B cell (primary cell): ENCODE data around the gene TFPI2. TPM values are rescaled to one million over a fixed set of nuclear protein-coding genes. Genes with fewer than 3 reads are reported as not detected.

Experiments
- ATAC-seq: fragments of 200-7000 bp; cut with Tn5 transposase; one replicate; pipeline ENCODE4 v1.10.0; 2021; ENCODE audit warnings: low read depth, mild to moderate bottlenecking, moderate number of reproducible peaks, moderate library complexity
- CTCF ChIA-PET: fragments of 350-600 bp; sonication (Branson Sonifier 250); formaldehyde crosslinking; loops from one replicate; lab custom pipeline; 2021; ENCODE audit warnings: antibody characterized with exemption, inconsistent platforms; lab: Charles Lee
- POLR2A ChIA-PET: fragments of 350-600 bp; sonication (Branson Sonifier 250); formaldehyde crosslinking; loops from one replicate; lab custom pipeline; 2021; ENCODE audit warnings: antibody characterized with exemption; lab: Charles Lee
- DNase-seq: peaks from one replicate; pipeline ENCODE4 v3.0.0; 2013
- H2AFZ ChIP-seq: 2 replicates; pipeline ENCODE4 v1.6.1; 2012; ENCODE audit warnings: mild to moderate bottlenecking, low read depth, low read length; ENCODE audit not compliant: insufficient read depth, poor library complexity, severe bottlenecking
- H3K27ac ChIP-seq, 2 donors: 1 replicate in 1 of 2; 2 replicates in 1 of 2; pipeline ENCODE4 v1.5.1; 2012 to 2013; ENCODE audit warnings: low read length in 2 of 2, mild to moderate bottlenecking in 2 of 2, moderate library complexity in 1 of 2
- H3K27me3 ChIP-seq, 4 experiments: fragments of 200-600 bp in 1 of 4; sonication (generic) in 1 of 4; replicated peaks in 1 of 4; 1 replicate in 2 of 4; 2 replicates in 2 of 4; pipeline versions ENCODE4 v1.6.1 to v1.7.0; 2013 to 2016; ENCODE audit warnings: low read length in 3 of 4, mild to moderate bottlenecking in 2 of 4, mixed read lengths in 1 of 4, moderate library complexity in 1 of 4; ENCODE audit not compliant: insufficient read depth in 4 of 4, control insufficient read depth in 3 of 4; ENCODE audit errors: control extremely low read depth in 1 of 4
- H3K36me3 ChIP-seq, 2 experiments: replicated peaks in 1 of 2; 1 replicate in 1 of 2; 2 replicates in 1 of 2; pipeline versions ENCODE4 v1.6.1 to v1.7.1; 2013; ENCODE audit warnings: low read length in 1 of 2; ENCODE audit not compliant: insufficient read depth in 2 of 2, control insufficient read depth in 1 of 2; ENCODE audit errors: control extremely low read depth in 1 of 2, extremely low read depth in 1 of 2
- H3K4me1 ChIP-seq, 2 donors: fragments of 200-600 bp in 1 of 2; sonication (generic) in 1 of 2; 1 replicate in 1 of 2; 2 replicates in 1 of 2; pipeline versions ENCODE4 v1.5.1 to v1.6.1; 2013 to 2017; ENCODE audit warnings: low read length in 2 of 2; ENCODE audit not compliant: control insufficient read depth in 2 of 2, insufficient read depth in 2 of 2
- H3K4me2 ChIP-seq: replicated peaks from 2 replicates; pipeline ENCODE3; 2012; ENCODE audit warnings: mild to moderate bottlenecking, low read depth, low read length; ENCODE audit not compliant: poor library complexity, severe bottlenecking
- H3K4me3 ChIP-seq, 5 experiments: fragments of 200-600 bp in 1 of 5; sonication (generic) in 1 of 5; 1 replicate in 3 of 5; 2 replicates in 2 of 5; pipeline versions ENCODE4 v1.5.1 to v1.7.0; 2011 to 2016; ENCODE audit warnings: low read length in 4 of 5, mild to moderate bottlenecking in 4 of 5, low read depth in 2 of 5, control low read depth in 1 of 5, moderate library complexity in 1 of 5; ENCODE audit not compliant: insufficient read depth in 1 of 5; ENCODE audit errors: control extremely low read depth in 1 of 5, extremely low read depth in 1 of 5
- H3K79me2 ChIP-seq: fragments of 200-600 bp; sonication (generic); one replicate; pipeline ENCODE4 v1.6.0; 2016; ENCODE audit warnings: low read length; ENCODE audit not compliant: control insufficient read depth, insufficient read depth
- H3K9ac ChIP-seq: fragments of 200-600 bp; sonication (generic); 2 replicates; pipeline ENCODE4 v1.6.1; 2017; ENCODE audit warnings: mild to moderate bottlenecking, low read length, moderate library complexity
- H3K9me3 ChIP-seq, 3 donors: one replicate each; pipeline versions ENCODE4 v1.6.1 to v1.7.1; 2013; ENCODE audit warnings: low read length in 2 of 3; ENCODE audit not compliant: control insufficient read depth in 2 of 3, insufficient read depth in 1 of 3; ENCODE audit errors: control extremely low read depth in 1 of 3
- H4K20me1 ChIP-seq: 2 replicates; pipeline ENCODE4 v1.6.0; 2012; ENCODE audit warnings: mild to moderate bottlenecking, low read length; ENCODE audit not compliant: insufficient read depth, control insufficient read depth, poor library complexity, severe bottlenecking
- H3K27ac Mint-ChIP-seq: one replicate; pipeline ENCODE4 v1.8.0; 2021; ENCODE audit warnings: mixed read lengths
- H3K27me3 Mint-ChIP-seq: one replicate; pipeline ENCODE4 v1.8.0; 2021; ENCODE audit warnings: mixed read lengths
- H3K4me1 Mint-ChIP-seq: one replicate; pipeline ENCODE4 v1.8.0; 2021; ENCODE audit warnings: mixed read lengths
- H3K4me3 Mint-ChIP-seq: one replicate; pipeline ENCODE4 v1.8.0; 2021; ENCODE audit warnings: mixed read lengths
- H3K9me3 Mint-ChIP-seq: one replicate; pipeline ENCODE4 v1.8.0; 2022; ENCODE audit warnings: mixed read lengths; ENCODE audit not compliant: insufficient read depth
- CTCF ChIP-seq: fragments of 200-600 bp; IDR thresholded peaks from one replicate; pipeline ENCODE4 v1.8.0; 2022; ENCODE audit warnings: antibody characterized with exemption, mild to moderate bottlenecking
- EZH2 ChIP-seq: IDR thresholded peaks from 2 replicates; pipeline ENCODE4 v1.6.1; 2012; ENCODE audit warnings: borderline replicate concordance, low read depth, mild to moderate bottlenecking, moderate library complexity, low read length; ENCODE audit not compliant: insufficient read depth, poor library complexity, severe bottlenecking
- WGBS: methylation state at CpG from one replicate; pipeline ENCODE4 v1.1.5; 2013; ENCODE audit warnings: missing lambda C conversion rate; ENCODE audit not compliant: insufficient coverage; 5-methylcytosine and 5-hydroxymethylcytosine counted together
- intact Hi-C: fragments of 100-400 bp; cut with micrococcal nuclease; formaldehyde crosslinking; loops from one replicate; pipeline ENCODE4 v1.10.0; 2022
- polyA minus RNA-seq: library from RNA; depleted of rRNA, polyadenylated mRNA; stranded (reverse); fragments of >200 nt; gene quantifications from 2 replicates; pipeline ENCODE4 v1.2.3, GENCODE V29; 2012
- polyA plus RNA-seq: library from polyadenylated mRNA; depleted of rRNA; stranded (reverse); fragments of >200 nt; gene quantifications from 2 replicates; pipeline ENCODE4 v1.2.3, GENCODE V29; 2012
- total RNA-seq, 2 donors: library from RNA; stranded (reverse); fragments of 120-200 nt in 1 of 2; gene quantifications; 1 replicate in 1 of 2; 2 replicates in 1 of 2; pipeline versions ENCODE4 v1.2.3 to v1.2.4, GENCODE V29; 2013 to 2022

TFPI2 gene
- 0.12 and 0.96 TPM in 2 replicates for total RNA-seq
- total RNA-seq (2013) = 0.23 TPM
- 0.17 and 0.21 TPM in 2 replicates for polyA plus RNA-seq
- 0.64 and 0.86 TPM in 2 replicates for polyA minus RNA-seq

- H3K4me3 Mint-ChIP-seq = peak within 1 kb of the TSS; percentile 94
- H3K27ac Mint-ChIP-seq = peak within 1 kb of the TSS; percentile 53
- Histone ChIP-seq H3K27ac (no peak within 1 kb of the TSS), H2AFZ (peak within 1 kb of the TSS; percentile 81), H3K36me3 (no peaks in the 10 kb centered on the region), H3K27me3 (peaks cover 0 to 34% (median 25%) of the 10 kb centered on the region in 4 experiments), H3K79me2 (no peaks in the 10 kb centered on the region), H3K4me3 (peak within 1 kb of the TSS; percentile 31 to 79 (median 44)), H3K4me2 (peak within 1 kb of the TSS; percentile 95), H3K9ac (peak within 1 kb of the TSS; percentile 67), H4K20me1 (no peaks in the 10 kb centered on the region), H3K4me1 (peaks cover 14% of the 10 kb centered on the region in 2 donors), H3K9me3 (peaks cover 0 to 10% (median 0%) of the 10 kb centered on the region in 3 donors)
- no peaks in the 10 kb centered on the region for H3K9me3 Mint-ChIP-seq
- 3% methylated on average over 44 of the region's 49 CpGs for WGBS
- TF ChIP-seq CTCF (no peak), EZH2 (no peak)
- peak; percentile 33 for ATAC-seq
- peaks cover 15% of the 10 kb centered on the region for H3K4me1 Mint-ChIP-seq
- intact Hi-C loops = no loop called here
- DNase-seq = peak; percentile 17
- peaks cover 63% of the 10 kb centered on the region for H3K27me3 Mint-ChIP-seq
- POLR2A ChIA-PET = no interaction called here
- CTCF ChIA-PET = no interaction called here
These were observed at the start of gene TFPI2 for GRCh38 chr7:93890464-93891068. TFPI2 (minus strand) TSS chr7:93890753; CDS start chr7:93890678, 75 bp downstream.

GRCh38 chr7:93938293-93938692, 47.7 kb upstream of the TFPI2 start:
- H3K9me3 Mint-ChIP-seq = peaks cover 3% of the 10 kb centered on the region

More at GRCh38 chr7:93938293-93938692, 47.7 kb upstream of the TFPI2 start:
- Histone ChIP-seq H3K27me3 (no peaks in the 10 kb centered on the region), H3K9me3 (no peaks in the 10 kb centered on the region), H3K27ac (no peak overlapping the region), H3K79me2 (no peaks in the 10 kb centered on the region), H3K4me2 (no peak overlapping the region), H2AFZ (no peak overlapping the region), H3K4me1 (no peaks in the 10 kb centered on the region), H3K36me3 (no peaks in the 10 kb centered on the region), H3K9ac (no peak overlapping the region), H3K4me3 (no peak overlapping the region), H4K20me1 (no peaks in the 10 kb centered on the region)
- ChIA-PET POLR2A (no interaction called here), CTCF (no interaction called here)
- DNase-seq = no peak
- intact Hi-C loops = no loop called here
- no peaks in the 10 kb centered on the region for H3K4me1 Mint-ChIP-seq
- peaks cover 13% of the 10 kb centered on the region for H3K27me3 Mint-ChIP-seq
- TF ChIP-seq CTCF = no peak
- TF ChIP-seq EZH2 = no peak
- no peak overlapping the region for H3K27ac Mint-ChIP-seq
- ATAC-seq = no peak
- H3K4me3 Mint-ChIP-seq = no peak overlapping the region
